ENCODE results near the gene PSME3.
A peak's percentile ranks its signal among the peaks of the same experiment; 100 is the strongest.

PSME3 gene

DNA sequence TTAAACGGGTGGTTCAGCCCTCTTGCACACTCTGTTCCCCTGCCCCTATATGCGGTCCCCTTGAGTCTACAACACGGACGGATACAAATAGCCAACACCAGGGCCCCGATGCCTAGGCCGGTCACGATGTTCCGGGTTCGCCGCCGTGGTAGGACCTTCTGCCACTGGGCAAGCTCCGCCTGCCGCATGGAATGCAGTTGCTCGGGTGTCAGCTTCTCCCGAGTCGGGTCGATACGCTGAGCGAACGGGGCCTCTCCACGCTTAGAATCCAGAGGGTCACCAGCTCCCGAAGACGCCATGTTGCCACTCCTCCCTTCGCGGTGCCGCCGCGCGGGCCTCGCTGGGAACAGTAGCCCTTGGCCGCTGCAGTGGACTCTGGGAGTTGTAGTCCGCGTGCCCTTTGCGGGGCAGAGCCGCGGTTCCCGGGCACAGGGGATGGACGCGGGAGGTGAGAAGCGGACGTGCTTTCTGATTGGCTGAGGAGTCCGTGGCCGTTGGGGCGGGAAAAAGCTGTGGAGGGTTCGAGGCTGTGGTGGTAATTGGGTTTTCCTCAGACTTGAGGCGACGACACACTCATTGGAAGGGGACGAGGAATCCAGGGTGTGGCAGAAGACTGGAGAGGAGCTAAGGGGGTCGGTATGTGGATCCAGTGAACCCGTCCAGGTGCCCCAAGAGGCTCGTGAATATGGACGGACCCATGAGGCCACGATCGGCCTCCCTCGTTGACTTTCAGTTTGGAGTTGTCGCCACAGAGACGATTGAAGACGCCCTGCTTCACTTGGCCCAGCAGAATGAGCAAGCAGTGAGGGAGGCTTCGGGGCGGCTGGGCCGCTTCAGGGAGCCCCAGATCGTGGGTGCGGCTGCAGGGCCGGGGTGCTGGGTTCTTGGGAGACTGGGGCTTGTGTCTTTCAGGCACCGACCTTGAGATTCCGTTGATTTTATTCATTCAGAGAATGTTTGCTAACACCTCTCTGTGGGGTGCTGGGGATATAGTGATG is 34.5 kb upstream of the PSME3 start, which contains the start of the genes CNTD1 and COA3:
TSS of gene CNTD1 (plus strand) at position 479 of the 998 bp plus-strand sequence. CDS start at position 686, 207 bp downstream.
TSS of gene COA3 (minus strand) at position 322 of the 998 bp plus-strand sequence. CDS start at position 299, 23 bp downstream.
- peak within 1 kb of the TSS; percentile 85 for H3K27ac Mint-ChIP-seq
- no peaks in the 10 kb centered on the region for H3K9me3 Mint-ChIP-seq
- peaks cover 25% of the 10 kb centered on the region for H3K4me1 Mint-ChIP-seq
- DNase-seq (ENCODE audit: low spot score in 2 of 2) (peak; percentile 49 to 69), ATAC-seq (ENCODE audit: low read depth) (peak; percentile 99)
- no peaks in the 10 kb centered on the region for H3K27me3 Mint-ChIP-seq
- H3K36me3 Mint-ChIP-seq = peaks cover 6% of the 10 kb centered on the region
- H3K4me3 Mint-ChIP-seq = peak within 1 kb of the TSS; percentile 96

DNA sequence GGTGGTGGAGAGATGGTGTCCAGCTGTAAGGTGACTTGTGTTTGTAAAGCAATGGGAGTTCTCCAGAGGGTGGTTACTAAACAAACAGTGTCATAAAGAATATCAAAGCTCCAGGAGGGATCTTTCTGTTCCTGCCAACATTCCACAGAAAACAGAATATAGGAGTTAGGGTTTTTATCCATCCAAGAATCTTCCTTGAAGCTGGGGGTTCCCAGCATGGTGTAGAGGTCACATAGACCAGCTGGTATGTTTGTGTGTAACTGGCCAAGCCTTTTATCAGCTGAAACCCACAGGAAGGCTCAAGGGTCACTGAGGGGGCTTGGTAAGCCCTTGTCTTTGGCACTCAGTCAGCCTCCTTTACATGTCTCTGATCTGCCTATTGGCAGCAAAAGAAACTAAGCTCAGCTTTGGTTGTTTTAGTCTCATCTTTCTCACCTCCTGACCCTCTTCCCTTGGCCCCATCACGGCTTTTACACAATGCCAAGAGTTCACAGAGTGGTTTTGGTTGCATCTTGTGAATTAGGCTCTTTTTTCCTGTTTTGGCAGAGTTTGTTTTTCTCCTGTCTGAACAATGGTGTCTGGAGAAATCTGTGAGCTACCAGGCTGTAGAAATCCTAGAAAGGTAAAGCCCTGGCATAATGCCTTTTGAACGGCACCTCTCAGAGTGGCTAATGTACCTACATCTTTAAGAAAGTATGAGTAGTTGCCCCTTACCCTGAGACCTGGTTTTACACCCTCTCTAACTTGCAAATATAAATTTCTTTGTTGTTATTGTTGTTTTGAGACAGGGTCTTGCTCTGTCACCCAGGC is 29.9 kb upstream of the PSME3 start:
- Mint-ChIP-seq H3K4me3 (no peak overlapping the region), H3K27me3 (no peaks in the 10 kb centered on the region), H3K4me1 (peaks cover 5% of the 10 kb centered on the region), H3K27ac (no peak overlapping the region), H3K9me3 (no peaks in the 10 kb centered on the region), H3K36me3 (no peaks in the 10 kb centered on the region)
- ATAC-seq (ENCODE audit: low read depth) (no peak), DNase-seq (ENCODE audit: low spot score in 2 of 2) (no peak)

DNA sequence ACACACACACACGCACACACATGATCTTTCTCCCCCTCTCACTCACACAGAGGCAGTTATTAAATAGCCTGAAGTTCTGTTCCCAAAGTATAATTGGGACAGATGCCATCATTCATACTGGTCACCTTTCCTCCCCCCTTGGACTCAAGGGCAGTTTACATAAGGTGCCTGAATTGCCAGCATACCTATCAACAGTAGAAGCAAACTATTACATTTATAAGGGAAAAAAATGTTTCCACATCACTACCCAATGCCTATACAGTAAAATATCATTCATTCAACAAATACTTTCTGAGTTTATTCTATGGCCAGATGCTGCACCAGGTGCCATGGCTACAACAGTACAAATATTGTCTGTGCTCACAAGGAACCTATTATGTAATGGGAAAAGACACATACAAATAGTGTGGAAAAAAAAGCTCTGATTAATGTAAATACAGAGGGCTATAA is 28.3 kb upstream of the PSME3 start:
- DNase-seq (ENCODE audit: low spot score in 2 of 2) = no peak
- Mint-ChIP-seq H3K4me1 (no peaks in the 10 kb centered on the region), H3K36me3 (no peaks in the 10 kb centered on the region), H3K27ac (no peak overlapping the region), H3K27me3 (no peaks in the 10 kb centered on the region), H3K9me3 (no peaks in the 10 kb centered on the region), H3K4me3 (no peak overlapping the region)
- no peak for ATAC-seq (ENCODE audit: low read depth)

DNA sequence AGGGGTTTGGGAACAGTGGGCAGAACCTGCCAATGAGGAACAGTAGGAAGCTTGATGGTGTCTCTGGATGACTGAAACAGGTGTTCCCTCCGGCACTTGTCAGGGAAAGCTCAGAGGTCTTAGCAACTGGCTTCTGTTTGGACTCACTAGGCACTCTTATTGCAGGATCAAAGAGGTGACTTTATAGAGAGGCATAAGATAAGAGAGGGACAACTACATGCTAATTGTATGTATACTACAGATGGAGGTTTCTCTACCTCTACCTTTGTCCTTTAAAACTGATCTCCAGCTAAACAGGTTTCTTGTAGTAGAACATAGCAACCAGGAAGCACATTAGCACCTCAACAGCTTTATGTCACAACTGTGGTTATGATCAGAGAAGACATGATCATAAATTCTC is 26.9 kb upstream of the PSME3 start:
- Mint-ChIP-seq H3K36me3 (peaks cover 8% of the 10 kb centered on the region), H3K27ac (no peak overlapping the region), H3K9me3 (no peaks in the 10 kb centered on the region), H3K27me3 (no peaks in the 10 kb centered on the region), H3K4me1 (no peaks in the 10 kb centered on the region), H3K4me3 (no peak overlapping the region)
- ATAC-seq (ENCODE audit: low read depth) = no peak
- DNase-seq (ENCODE audit: low spot score in 2 of 2) = no peak

DNA sequence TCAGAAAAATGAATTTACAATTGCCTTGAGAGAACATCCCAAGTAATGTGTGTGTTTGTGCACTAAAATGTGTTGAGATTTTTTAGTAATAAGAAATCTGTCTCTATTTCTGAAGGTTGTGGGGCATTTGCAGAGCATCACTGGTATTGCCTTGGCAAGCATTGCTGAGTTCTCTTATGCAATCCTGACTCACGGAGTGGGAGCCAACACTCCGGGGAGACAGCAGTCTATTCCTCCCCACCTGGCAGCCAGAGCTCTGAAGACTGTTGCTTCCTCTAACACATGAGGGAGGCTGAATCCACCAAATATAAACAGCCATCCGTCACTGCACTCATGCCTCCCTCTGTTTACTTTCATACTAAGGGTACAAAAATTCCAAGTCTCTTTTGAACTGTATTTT is 23.9 kb upstream of the PSME3 start:
- no peak for ATAC-seq (ENCODE audit: low read depth)
- Mint-ChIP-seq H3K27me3 (no peaks in the 10 kb centered on the region), H3K27ac (no peak overlapping the region), H3K36me3 (peaks cover 18% of the 10 kb centered on the region), H3K9me3 (no peaks in the 10 kb centered on the region), H3K4me3 (no peak overlapping the region), H3K4me1 (no peaks in the 10 kb centered on the region)
- no peak for DNase-seq (ENCODE audit: low spot score in 2 of 2)

DNA sequence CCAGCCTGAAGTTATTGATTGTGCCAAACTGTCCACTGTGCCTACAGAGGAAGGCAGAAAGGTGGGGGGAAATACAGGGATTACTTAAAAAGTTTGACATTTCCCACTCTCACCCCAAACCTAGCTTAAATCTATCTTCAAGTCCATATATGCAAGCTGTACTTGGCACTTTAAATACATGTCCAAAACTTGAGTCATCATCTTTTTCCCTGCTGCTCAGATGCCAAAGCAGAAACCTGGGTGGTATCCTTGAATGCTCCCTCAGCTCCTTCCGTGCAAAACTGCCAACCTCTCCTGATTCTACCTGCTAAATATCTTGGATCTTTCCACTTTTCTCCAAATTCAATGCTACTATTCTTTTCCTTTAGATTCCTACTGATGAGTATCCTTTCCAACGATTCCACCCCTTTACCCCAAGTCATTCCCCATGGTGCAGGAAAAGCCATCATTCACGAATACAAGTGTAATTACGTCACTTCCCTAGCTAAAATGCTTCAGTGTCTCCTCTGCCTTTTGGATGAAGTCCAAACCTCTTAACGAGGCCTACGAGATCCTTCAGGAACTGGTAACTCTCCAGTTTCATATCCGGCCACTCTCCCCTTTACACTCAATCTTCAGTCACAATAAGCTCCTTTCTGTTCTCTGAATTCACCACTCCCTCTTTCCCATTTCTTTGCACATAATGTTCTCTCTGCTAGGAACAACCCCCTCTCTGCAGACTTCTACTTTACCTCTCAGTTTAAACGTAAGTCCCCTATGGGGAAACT is 18.4 kb upstream of the PSME3 start:
- no peaks in the 10 kb centered on the region for H3K9me3 Mint-ChIP-seq
- no peak overlapping the region for H3K27ac Mint-ChIP-seq
- DNase-seq (ENCODE audit: low spot score in 2 of 2) = no peak
- no peak overlapping the region for H3K4me3 Mint-ChIP-seq
- peaks cover 40% of the 10 kb centered on the region for H3K36me3 Mint-ChIP-seq
- no peak for ATAC-seq (ENCODE audit: low read depth)
- H3K27me3 Mint-ChIP-seq = no peaks in the 10 kb centered on the region
- H3K4me1 Mint-ChIP-seq = peaks cover 3% of the 10 kb centered on the region

DNA sequence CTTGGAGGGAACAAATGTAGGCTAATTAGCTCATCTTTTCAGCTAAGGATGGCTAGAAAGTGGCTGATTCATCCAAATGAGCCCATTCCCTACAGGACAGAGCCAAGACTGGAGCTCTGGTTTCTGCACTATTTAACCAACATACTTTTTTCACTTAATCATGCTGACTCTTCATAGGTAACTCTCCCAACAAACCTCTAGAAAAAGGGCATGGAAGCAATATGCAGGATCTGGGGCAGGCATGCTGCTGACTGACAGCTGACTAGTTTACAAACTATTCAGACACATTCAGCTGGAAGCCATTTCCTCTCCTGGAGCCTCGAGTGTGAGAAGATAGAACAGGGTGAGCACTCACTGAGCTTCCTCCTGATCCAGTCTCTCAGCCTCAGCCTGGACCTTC is 15.3 kb upstream of the PSME3 start:
- Mint-ChIP-seq H3K27me3 (no peaks in the 10 kb centered on the region), H3K36me3 (peaks cover 40% of the 10 kb centered on the region)
- no peak for DNase-seq (ENCODE audit: low spot score in 2 of 2)

DNA sequence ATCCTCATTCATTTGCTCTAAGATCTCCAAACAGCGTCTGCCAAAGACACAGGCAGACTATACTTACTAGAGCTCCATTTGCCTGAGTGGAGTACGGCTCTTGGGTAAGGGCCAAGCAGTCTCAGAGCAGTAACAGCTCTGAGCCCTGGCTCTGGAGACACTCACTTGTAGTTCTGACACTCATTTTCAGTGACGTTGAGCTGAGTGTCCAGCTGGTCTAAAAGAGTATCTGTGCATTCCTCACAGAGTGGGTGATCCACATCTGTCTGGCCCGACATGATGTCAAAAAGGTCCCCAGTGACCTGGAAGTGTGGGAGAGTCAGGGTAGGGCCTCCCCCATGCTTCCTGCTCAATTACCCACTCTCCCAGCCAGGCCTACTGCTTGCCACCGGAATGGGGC is 14.8 kb upstream of the PSME3 start:
- Mint-ChIP-seq H3K9me3 (no peaks in the 10 kb centered on the region), H3K27ac (no peak overlapping the region), H3K36me3 (peaks cover 40% of the 10 kb centered on the region), H3K4me1 (peaks cover 9% of the 10 kb centered on the region), H3K27me3 (no peaks in the 10 kb centered on the region), H3K4me3 (no peak overlapping the region)
- ATAC-seq (ENCODE audit: low read depth) = no peak
- DNase-seq (ENCODE audit: low spot score in 2 of 2) = no peak

More for the DNA sequence above, 15.3 kb upstream of the PSME3 start:
- no peak overlapping the region for H3K4me3 Mint-ChIP-seq
- no peaks in the 10 kb centered on the region for H3K9me3 Mint-ChIP-seq
- no peak for ATAC-seq (ENCODE audit: low read depth)
- no peak overlapping the region for H3K27ac Mint-ChIP-seq
- peaks cover 8% of the 10 kb centered on the region for H3K4me1 Mint-ChIP-seq

DNA sequence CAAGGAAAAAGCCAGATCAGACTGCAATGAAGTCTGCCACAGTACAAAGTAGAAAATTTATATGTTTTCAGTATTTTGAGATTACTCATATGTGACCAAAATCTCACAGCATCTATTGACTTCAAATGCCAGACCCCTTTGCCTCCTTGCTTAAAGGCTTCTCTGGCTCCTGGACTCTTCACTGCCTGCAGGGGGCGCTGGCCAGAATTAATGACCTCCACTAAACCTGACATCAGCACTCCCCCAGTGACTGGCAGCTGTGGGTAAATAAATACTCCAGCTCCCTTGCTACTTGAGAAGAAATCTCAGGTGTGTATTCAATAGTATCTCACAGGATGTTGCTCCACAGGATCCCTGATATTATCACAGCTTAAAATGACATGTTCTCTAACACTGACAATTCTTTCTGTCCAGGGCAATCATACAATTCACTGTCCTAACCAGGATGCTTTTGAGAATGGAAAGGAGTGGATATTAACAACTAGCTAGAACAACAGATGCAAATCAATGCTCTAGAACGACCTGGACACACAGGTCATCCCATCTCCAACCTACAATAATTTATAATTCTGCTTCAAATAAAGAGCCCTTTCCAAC is 13.2 kb upstream of the PSME3 start:
- Mint-ChIP-seq H3K9me3 (no peaks in the 10 kb centered on the region), H3K27me3 (no peaks in the 10 kb centered on the region), H3K36me3 (peaks cover 32% of the 10 kb centered on the region), H3K4me3 (no peak overlapping the region), H3K27ac (no peak overlapping the region), H3K4me1 (peaks cover 12% of the 10 kb centered on the region)
- peak; percentile 46 to 55 for DNase-seq (ENCODE audit: low spot score in 2 of 2)
- peak; percentile 35 for ATAC-seq (ENCODE audit: low read depth)

DNA sequence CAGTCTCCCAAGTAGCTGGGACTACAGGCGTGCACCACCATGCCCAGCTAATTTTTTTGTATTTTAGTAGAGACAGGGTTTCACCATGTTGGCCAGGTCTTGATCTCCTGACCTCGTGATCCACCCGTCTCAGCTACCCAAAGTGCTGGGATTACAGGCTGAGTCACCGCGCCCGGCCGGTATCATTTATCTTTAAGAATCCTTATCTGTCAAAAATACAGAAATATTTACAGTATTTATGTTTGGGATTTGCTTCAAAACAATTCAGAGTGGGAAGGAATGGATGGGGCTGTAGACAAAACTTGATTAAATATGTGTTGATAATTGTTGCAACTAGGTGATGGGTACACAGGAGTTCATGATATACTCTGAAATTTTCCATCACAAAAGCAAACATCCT is 12.0 kb upstream of the PSME3 start:
- Mint-ChIP-seq H3K27ac (no peak overlapping the region), H3K36me3 (peaks cover 24% of the 10 kb centered on the region), H3K27me3 (no peaks in the 10 kb centered on the region), H3K4me3 (no peak overlapping the region), H3K4me1 (peaks cover 12% of the 10 kb centered on the region), H3K9me3 (no peaks in the 10 kb centered on the region)
- DNase-seq (ENCODE audit: low spot score in 2 of 2) (no peak), ATAC-seq (ENCODE audit: low read depth) (no peak)

DNA sequence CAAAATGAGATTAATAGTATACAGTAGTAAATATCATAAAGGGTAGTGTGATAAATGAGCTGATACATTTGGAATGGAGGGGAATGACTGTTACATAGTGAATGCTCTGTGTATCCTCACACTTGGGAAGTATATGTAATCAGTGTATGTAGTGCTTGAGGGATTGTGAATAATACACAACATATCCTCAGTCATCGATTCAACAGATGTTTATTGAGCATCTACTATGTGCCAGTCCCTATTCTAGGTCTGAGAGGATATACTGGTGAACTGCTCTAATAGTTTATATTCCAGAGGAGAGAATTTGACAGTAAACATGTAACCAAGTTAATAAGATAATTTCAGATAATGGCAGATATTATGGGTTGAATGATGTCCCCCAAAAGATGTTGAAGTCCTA is 5.7 kb upstream of the PSME3 start:
- ATAC-seq (ENCODE audit: low read depth) = no peak

DNA sequence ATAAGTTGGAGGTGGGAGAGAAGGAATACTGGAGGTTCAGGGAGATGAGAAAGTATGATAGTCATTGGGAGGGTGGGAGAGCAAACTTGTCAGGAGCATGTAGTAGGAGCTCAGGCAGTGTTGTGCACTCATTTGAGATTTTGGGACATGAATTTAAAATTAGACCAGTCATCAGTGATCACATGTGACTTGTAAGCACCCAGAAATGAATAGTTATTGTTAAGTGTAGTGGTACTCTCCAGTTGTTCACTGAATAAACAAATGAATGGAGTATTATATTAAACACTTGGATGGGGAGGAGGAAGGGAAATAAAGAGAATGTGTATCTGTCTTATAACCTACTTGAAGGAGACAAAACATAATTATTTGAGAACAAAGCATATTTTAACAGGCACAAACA is 2.2 kb upstream of the PSME3 start:
- no peak for DNase-seq (ENCODE audit: low spot score in 2 of 2)
- H3K4me3 Mint-ChIP-seq = no peak overlapping the region
- no peaks in the 10 kb centered on the region for H3K9me3 Mint-ChIP-seq
- no peaks in the 10 kb centered on the region for H3K36me3 Mint-ChIP-seq
- no peak overlapping the region for H3K27ac Mint-ChIP-seq
- no peaks in the 10 kb centered on the region for H3K27me3 Mint-ChIP-seq
- peaks cover 14% of the 10 kb centered on the region for H3K4me1 Mint-ChIP-seq
- ATAC-seq (ENCODE audit: low read depth) = no peak

More for the DNA sequence above, 5.7 kb upstream of the PSME3 start:
- no peak overlapping the region for H3K4me3 Mint-ChIP-seq
- no peaks in the 10 kb centered on the region for H3K27me3 Mint-ChIP-seq
- peaks cover 12% of the 10 kb centered on the region for H3K4me1 Mint-ChIP-seq
- H3K36me3 Mint-ChIP-seq = no peaks in the 10 kb centered on the region
- no peak overlapping the region for H3K27ac Mint-ChIP-seq
- DNase-seq (ENCODE audit: low spot score in 2 of 2) = no peak
- no peaks in the 10 kb centered on the region for H3K9me3 Mint-ChIP-seq

DNA sequence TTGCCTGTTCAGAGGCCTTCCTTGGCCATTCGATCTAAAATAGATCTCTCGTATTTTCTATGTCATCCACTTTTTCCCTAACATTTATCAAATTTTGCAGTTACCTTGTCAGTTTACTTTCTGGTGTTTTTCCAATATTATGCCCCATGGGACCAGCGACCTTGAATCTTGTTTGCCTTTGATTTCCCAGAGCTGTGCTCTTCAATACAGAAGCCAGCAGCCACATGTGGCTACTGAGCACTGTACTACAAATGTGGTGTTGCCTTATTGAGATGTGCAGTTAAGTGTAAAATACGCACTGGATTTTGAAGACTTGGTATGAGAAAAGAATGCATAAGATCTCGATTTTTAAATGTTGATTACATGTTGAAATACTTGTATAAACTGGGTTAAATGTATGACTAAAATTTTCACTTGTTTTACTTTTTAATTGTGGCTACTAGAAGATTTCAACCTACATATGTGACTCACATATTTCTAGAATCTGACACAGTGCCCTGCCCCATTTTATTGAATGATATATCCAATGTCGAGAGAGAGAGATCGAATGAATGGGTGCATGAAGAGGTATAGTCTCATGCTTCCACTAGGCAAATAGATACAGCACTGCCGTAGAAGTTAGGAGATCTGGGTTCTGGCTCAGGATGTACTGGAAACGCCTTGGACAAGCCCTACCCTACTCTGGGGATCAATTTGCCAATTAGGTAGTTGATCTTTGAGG is 824 bp upstream of the PSME3 start:
- DNase-seq (ENCODE audit: low spot score in 2 of 2) (no peak), ATAC-seq (ENCODE audit: low read depth) (peak; percentile 11)
- no peaks in the 10 kb centered on the region for H3K9me3 Mint-ChIP-seq
- H3K36me3 Mint-ChIP-seq = no peaks in the 10 kb centered on the region
- H3K27me3 Mint-ChIP-seq = no peaks in the 10 kb centered on the region
- H3K4me1 Mint-ChIP-seq = peaks cover 14% of the 10 kb centered on the region
- H3K27ac Mint-ChIP-seq = peak overlapping the region; percentile 99
- H3K4me3 Mint-ChIP-seq = peak overlapping the region; percentile 97
